Measurements from ENCODE around the gene GCC2.

DNA sequence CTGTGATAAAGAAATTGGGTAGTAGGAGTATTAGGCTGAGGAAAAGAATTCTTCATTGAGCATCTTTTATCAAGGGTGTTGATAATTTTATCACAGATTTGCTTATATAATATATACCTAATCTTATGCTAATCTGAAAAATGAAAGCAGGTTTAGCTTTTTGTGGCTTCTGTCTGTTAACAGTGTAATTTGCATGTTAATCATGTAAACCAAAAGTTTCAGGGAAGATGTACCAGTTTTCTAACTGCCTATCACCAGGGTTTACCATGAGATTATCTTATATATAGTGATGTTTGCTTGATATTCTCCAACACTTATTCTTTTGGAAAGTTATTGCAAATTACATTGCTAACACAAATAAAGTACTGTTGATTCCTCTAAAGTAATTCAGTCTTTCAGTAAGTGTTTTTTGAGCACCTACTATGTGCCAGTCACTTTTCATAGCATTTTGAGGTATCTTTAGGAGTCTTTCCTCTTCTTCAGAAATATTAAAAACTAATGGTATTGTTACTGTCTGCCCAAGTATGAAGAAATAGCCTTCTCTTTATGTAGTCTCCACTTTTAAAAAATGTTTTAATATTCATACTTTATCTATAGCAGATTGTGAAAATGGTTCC, 41.6 kb downstream of the GCC2 start:
- TF ChIP-seq, protein P1, sequence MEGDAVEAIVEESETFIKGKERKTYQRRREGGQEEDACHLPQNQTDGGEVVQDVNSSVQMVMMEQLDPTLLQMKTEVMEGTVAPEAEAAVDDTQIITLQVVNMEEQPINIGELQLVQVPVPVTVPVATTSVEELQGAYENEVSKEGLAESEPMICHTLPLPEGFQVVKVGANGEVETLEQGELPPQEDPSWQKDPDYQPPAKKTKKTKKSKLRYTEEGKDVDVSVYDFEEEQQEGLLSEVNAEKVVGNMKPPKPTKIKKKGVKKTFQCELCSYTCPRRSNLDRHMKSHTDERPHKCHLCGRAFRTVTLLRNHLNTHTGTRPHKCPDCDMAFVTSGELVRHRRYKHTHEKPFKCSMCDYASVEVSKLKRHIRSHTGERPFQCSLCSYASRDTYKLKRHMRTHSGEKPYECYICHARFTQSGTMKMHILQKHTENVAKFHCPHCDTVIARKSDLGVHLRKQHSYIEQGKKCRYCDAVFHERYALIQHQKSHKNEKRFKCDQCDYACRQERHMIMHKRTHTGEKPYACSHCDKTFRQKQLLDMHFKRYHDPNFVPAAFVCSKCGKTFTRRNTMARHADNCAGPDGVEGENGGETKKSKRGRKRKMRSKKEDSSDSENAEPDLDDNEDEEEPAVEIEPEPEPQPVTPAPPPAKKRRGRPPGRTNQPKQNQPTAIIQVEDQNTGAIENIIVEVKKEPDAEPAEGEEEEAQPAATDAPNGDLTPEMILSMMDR (IDR thresholded peaks at IDR 0.05; ENCODE audit: insufficient read depth, low read length, poor library complexity, severe bottlenecking) = no peak
- TF ChIP-seq EZH2phosphoT487 (conservative IDR thresholded peaks at IDR 0.05; ENCODE audit: low read length) = no peak

Data from SU-DHL-6 (cell line).